Right ventricle myocardium inferior (tissue), 1 donor: ENCODE measurements around the gene CHGA. TPM values are rescaled to one million over a fixed set of nuclear protein-coding genes. Genes with fewer than 3 reads are reported as not detected.

Experiments
- ATAC-seq: fragments of 200-7000 bp; cut with Tn5 transposase; one replicate; pipeline ENCODE4 v1.9.1; 2020; ENCODE audit warnings: mild to moderate bottlenecking, moderate library complexity
- DNase-seq: peaks from one replicate; pipeline ENCODE4 v3.0.0; 2021; ENCODE audit errors: missing footprints
- intact Hi-C: fragments of 100-400 bp; cut with DNase I; formaldehyde crosslinking; loops from one replicate; pipeline ENCODE4 v1.11.0; 2022
- total RNA-seq: library from RNA; stranded (reverse); fragmentation: NEBNext Ultra II Directional; extraction: Animal tissue kit (Norgen Biotek cat#: 25700); gene quantifications from one replicate; pipeline ENCODE4 v1.2.1, GENCODE V29; 2021
- donor health status: DM: no; HTN: yes; CAD: no; lungs with severe emphysema.

CHGA gene
- total RNA-seq, 1 donor from 2014 or later: not detected

GRCh38 chr14:92938890-92939671 is 16.1 kb downstream of the CHGA start:
- intact Hi-C loops: no loop called here
- no peak for ATAC-seq
- no peak for DNase-seq

- DNase-seq: no peak
Observed at GRCh38 chr14:92939699-92940098, 16.7 kb downstream of the CHGA start.

GRCh38 chr14:92940543-92940942 is 17.6 kb downstream of the CHGA start:
- ATAC-seq (no peak), DNase-seq (no peak)
- intact Hi-C loops: no loop called here

More at GRCh38 chr14:92939699-92940098, 16.7 kb downstream of the CHGA start:
- intact Hi-C loops: no loop called here
- no peak for ATAC-seq

GRCh38 chr14:92941531-92941930 is 18.6 kb downstream of the CHGA start:
- ATAC-seq: no peak
- no peak for DNase-seq

GRCh38 chr14:92942136-92942535 is 19.2 kb downstream of the CHGA start:
- intact Hi-C loops: no loop called here
- ATAC-seq (no peak), DNase-seq (no peak)

More at GRCh38 chr14:92941531-92941930, 18.6 kb downstream of the CHGA start:
- intact Hi-C loops: no loop called here

GRCh38 chr14:92942576-92942975 is 19.6 kb downstream of the CHGA start:
- intact Hi-C loops: no loop called here
- ATAC-seq (no peak), DNase-seq (no peak)

GRCh38 chr14:92942976-92943710 is 20.2 kb downstream of the CHGA start:
- DNase-seq (peak; percentile 68), ATAC-seq (no peak)
- intact Hi-C loops: no loop called here

GRCh38 chr14:92943855-92944570 is 21.1 kb downstream of the CHGA start:
- intact Hi-C loops: no loop called here
- ATAC-seq: no peak
- DNase-seq: peak; percentile 64

- DNase-seq (peak; percentile 41), ATAC-seq (no peak)
- intact Hi-C loops: no loop called here
Observed at GRCh38 chr14:92944976-92945375, 22.0 kb downstream of the CHGA start.

GRCh38 chr14:92945544-92945943 is 22.6 kb downstream of the CHGA start:
- DNase-seq (peak; percentile 65), ATAC-seq (no peak)
- intact Hi-C loops: no loop called here

GRCh38 chr14:92945959-92946846 is 23.3 kb downstream of the CHGA start:
- ATAC-seq (peak; percentile 21), DNase-seq (peak; percentile 75)
- intact Hi-C loops: no loop called here

- DNase-seq: peak; percentile 16
- intact Hi-C loops: no loop called here
Observed at GRCh38 chr14:92946847-92947545, 24.0 kb downstream of the CHGA start.

GRCh38 chr14:92948647-92949046 is 25.7 kb downstream of the CHGA start:
- intact Hi-C loops: no loop called here
- peak; percentile 42 for DNase-seq
- no peak for ATAC-seq

More at GRCh38 chr14:92946847-92947545, 24.0 kb downstream of the CHGA start:
- ATAC-seq: no peak

- DNase-seq (peak; percentile 42), ATAC-seq (no peak)
- intact Hi-C loops: loop anchor here (5.0 kb wide), 1 partner anchor 67 kb away; no protein-coding TSS in a partner anchor
Observed at GRCh38 chr14:92949496-92950192, 26.7 kb downstream of the CHGA start.

- DNase-seq (no peak), ATAC-seq (peak; percentile 28)
- intact Hi-C loops: loop anchor here (5.0 kb wide), 1 partner anchor 68 kb away; no protein-coding TSS in a partner anchor
Observed at GRCh38 chr14:92950193-92950540, 27.2 kb downstream of the CHGA start.

GRCh38 chr14:92950773-92951172 is 27.8 kb downstream of the CHGA start:
- DNase-seq: no peak
- intact Hi-C loops: loop anchor here (5.0 kb wide), 1 partner anchor 68 kb away; no protein-coding TSS in a partner anchor
- ATAC-seq: no peak

GRCh38 chr14:92951261-92951660 is 28.3 kb downstream of the CHGA start:
- intact Hi-C loops: loop anchor here (5.0 kb wide), 1 partner anchor 69 kb away; no protein-coding TSS in a partner anchor
- ATAC-seq: no peak
- DNase-seq: no peak
